Testis (tissue), 2 donors: ENCODE data around the gene KLHL2.

Source experiments
- POLR2A ChIP-seq: fragments of 450-650 bp; IDR thresholded peaks from one replicate; pipeline ENCODE4 v1.6.1; 2017; ENCODE audit warnings: antibody characterized with exemption, mild to moderate bottlenecking, moderate library complexity
- TF ChIP-seq, protein P1 (sequence below), 3 experiments: fragments of 450-650 bp in 2 of 3; fragments of 200-600 bp in 1 of 3; sonication (generic) in 1 of 3; IDR thresholded peaks; one replicate each; pipeline ENCODE4 v1.5.1; 2016 to 2019; ENCODE audit warnings: antibody characterized with exemption in 3 of 3, mild to moderate bottlenecking in 2 of 3, moderate library complexity in 1 of 3

DNA sequence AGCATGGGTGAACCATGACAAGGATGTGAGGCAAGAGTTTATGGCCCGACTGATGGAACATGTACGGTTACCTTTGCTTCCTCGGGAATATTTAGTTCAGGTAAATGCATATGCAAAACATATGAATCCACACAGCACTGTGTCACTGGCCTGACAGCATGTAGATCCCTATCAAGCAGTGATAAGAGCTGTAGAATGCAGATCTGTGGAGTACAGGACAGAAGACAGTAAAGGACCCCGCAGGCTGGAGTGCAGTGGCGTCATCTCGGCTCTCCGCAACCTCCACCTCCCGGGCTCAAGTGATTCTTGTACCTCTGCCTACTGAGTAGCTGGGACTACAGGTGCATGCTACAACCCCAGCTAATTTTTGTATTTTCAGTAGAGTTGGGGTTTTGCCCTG, 90.3 kb downstream of the KLHL2 start:
- TF ChIP-seq, protein P1, sequence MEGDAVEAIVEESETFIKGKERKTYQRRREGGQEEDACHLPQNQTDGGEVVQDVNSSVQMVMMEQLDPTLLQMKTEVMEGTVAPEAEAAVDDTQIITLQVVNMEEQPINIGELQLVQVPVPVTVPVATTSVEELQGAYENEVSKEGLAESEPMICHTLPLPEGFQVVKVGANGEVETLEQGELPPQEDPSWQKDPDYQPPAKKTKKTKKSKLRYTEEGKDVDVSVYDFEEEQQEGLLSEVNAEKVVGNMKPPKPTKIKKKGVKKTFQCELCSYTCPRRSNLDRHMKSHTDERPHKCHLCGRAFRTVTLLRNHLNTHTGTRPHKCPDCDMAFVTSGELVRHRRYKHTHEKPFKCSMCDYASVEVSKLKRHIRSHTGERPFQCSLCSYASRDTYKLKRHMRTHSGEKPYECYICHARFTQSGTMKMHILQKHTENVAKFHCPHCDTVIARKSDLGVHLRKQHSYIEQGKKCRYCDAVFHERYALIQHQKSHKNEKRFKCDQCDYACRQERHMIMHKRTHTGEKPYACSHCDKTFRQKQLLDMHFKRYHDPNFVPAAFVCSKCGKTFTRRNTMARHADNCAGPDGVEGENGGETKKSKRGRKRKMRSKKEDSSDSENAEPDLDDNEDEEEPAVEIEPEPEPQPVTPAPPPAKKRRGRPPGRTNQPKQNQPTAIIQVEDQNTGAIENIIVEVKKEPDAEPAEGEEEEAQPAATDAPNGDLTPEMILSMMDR (IDR thresholded peaks at IDR 0.05) = no peak
- TF ChIP-seq POLR2A = no peak
